GM19463 (cell line): ENCODE results near the gene NPW.
"Not testable (repeated sequence)": the region's sequence is repeated elsewhere in the genome, so short reads cannot be mapped to it uniquely, and the experiment has no call there.

ENCODE experiments used
- ATAC-seq: cut with Tn5 transposase; IDR thresholded peaks from one replicate; pipeline ENCODE4 v1.9.1; 2021; ENCODE audit warnings: mild to moderate bottlenecking, moderate library complexity; ENCODE audit not compliant: unreplicated experiment

The NPW gene

DNA sequence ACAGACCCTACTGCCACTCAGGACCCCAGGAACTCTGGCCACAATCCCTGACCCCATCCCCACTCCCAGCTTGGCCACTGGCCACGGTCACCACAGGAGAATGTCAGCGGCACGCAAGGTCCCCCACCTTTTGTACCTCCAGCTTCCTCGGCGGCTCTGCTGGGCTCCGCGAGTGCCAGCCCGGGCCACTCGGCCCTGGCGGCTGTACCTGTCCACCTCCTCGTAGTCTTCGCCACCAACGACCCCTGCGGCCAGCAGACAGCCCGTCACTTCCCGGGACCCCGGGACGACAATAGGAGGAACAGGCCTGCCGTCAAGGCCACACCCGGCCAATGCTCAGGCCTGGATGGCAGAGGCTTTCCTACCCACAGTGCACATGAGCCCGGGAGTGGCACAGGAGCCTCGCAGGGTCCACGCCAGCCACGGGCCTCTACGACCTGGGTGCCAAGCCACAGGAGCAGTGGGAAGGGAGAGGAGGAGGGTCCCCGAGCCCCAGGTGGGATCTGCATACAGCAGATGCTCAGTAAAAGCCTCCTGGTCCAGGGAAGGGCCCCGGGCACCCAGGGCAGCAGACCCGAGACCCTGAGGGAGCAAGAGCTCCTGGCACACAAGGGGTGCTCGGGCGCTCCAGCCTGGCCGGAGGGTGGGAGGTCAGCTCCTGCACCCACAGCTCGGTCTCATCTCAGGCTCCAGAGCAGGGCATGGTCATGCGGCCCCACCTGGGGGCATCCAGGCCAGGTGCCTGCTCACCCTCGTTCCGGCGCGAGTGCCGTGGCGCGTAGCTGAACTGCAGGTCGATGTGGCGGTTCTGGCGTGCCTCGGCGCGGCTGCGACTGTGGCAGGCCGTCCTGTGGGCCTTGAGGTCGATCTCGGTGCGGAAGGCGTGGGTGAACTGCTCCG, 17.9 kb upstream of the NPW start:
- no peak for ATAC-seq

DNA sequence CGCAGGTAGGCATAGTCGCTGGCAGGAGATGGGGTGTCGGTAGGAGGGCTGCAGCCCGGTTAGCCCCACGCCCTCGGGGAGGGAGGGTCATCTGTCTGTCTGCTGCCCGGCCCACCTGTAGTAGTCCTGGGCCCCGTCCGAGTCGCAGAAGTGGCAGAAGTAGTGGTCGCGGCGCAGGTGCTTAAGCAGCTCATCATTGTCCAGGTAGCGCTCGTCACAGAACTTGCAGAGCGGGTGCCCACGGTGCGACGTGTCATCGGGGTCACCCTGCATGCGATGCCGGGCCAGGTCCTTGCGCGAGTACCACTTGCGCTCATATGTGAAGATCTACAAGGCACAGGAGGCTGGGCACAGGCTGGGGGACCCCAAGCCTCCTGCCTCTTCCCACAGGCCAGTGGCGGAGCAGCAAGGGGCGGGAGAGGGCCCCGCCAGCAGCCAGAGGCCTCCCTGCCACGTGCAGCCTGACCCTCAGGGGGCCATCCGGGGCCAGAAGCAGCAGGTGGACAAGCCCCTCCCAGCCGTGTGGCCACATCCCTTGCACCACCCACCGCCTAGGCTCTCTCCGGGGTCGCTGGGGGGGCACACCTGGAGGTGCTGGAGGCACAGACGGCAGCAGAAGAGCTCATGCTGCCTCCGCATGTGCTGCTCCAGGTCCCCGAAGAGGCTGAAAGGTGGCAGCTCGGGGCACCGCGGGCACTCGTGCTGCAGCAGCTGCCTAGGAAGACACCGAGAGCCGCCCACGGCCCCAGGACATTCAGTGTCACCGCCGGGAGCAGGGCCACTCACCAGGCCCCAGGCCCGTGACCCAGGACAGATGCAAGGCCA, 17.0 kb upstream of the NPW start:
- no peak for ATAC-seq

DNA sequence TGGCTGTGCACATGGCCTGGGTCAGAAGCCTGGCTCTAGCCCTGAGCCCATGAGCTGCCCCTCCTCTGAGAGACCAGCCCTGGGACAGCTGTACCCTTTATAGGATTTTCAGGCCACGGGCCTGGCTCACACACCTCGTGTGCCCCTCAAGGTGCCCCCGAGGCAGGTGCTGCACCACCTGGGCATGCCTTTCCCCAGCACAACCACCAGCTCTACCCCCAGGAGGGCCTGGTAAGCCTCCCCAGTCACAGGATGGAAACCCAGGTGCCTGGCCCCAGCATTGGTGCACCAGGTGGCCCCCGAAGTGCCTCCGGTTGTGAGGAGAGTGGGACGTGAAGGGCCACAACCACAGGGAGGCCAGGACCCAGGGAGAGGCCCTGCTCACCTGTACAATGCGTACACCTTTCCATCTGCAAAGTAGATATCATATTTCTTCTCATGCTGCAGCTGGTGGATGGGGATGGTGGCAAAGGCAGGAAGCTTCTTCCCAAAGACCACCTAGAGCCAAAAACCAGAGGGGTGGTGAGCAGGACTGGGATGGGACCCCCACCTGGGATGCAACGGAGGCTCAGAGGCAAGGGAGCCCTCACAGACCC, 16.3 kb upstream of the NPW start:
- no peak for ATAC-seq

DNA sequence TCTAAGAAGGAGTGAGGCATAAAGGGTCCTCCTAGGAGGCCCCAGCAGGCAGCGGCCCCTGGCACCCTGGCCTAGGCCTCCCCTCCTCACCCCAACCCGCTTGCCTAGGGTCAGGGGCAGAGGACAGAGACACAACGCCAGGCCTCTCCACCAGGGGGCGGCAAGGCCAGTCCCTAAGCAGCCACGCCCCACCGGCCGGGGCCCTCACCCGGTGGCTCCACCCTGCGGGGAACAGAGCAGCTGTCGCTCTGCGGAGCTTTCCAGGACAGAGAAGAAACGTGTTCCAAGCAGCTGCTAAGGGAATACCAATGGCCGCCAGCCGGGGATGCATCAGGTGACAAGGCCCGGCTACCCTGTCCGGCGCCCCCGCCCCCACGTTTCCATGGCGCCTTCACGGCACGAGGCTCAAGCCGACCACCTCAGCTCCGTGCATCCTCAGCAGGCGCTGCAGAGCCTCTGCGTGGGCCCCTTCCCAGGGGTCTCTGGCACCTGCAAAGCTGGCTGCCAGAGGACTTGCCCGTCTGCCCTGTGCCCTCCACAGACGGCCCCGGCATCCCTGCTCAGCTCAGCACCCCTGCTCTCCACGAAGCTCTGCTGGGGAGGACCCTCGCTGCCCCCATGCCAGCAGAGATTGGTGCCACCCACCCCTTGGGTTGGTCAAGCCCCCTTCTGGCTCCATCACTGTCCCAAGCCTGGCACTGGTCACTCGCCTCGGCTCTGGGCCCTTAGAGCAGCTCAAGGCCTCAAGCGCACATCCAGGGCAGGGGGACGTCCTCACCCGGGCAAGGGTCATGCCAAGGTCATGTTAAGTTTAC, 15.6 kb upstream of the NPW start:
- peak; percentile 72 for ATAC-seq

DNA sequence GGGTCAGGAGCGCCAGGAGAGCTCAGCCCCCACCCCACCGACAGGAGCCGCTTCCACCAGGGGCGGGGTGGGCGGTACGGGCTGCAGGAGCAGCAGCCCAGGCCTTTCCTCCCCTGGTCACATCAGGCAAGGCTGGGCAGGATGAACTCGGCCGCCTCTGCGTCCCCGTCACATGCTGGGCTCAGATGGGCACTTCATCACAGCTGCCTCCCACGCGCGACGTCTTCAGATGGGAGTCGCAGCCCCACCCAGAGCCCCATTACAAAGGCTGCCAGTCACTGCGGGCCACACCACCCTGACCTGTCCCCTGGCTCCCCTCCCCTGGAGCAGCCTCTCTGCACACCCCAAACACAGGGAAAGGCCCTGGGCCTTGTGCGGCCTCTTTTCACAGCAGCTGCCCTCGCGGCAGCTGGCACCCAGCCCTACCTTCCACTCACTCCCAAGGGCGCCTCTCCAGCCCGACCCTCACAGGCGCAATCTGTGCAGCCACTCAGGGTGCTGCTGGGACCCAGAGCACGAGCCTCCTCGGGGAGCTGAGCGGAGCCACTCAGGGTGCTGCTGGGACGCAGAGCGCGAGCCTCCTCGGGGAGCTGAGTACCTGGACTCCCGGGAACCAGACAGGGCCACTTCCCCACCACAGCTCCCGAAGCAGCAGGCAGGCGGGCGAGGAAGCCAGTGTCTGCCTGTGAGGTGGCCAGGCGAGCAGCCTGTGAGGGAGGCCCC, 14.6 kb upstream of the NPW start:
- no peak for ATAC-seq

DNA sequence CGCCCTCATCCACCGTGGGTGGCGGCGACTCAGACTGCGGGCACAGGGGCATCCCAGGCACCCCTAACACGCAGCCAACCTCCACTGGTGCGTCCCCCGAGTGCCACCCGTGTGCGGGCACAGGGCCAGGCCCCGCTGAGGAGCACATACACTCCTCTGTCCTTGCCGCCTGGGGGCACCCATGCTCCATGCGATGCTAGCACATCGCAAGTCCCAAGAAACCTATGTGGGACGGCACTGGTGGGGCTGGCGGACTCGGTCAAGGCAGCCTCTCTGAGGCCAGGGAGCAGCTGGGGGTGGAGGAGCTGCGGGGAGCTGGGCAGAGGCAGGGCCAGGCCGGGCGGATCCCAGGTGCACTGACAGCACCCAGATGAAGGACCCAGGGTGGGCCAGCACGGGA, 13.9 kb upstream of the NPW start:
- no peak for ATAC-seq

DNA sequence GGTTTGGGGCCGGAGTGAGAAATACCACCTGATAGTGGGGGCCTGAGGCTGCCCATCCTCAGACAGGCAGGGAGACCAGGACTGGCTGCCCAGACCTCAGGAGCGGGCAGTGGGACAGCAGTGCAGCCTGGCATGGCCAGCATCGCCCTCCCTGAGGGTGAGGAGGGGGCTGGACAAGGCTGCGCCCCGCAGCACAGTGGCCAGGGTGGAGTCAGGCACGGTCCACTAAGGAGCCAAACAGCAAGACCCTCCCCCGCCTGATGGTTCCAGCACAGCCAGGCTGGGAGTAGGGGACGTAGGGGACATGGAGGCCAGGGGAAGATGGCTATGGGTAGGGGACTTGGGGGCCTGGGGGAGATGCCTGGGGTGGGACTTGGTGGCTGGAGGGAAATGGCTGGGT, 13.3 kb upstream of the NPW start:
- no peak for ATAC-seq

DNA sequence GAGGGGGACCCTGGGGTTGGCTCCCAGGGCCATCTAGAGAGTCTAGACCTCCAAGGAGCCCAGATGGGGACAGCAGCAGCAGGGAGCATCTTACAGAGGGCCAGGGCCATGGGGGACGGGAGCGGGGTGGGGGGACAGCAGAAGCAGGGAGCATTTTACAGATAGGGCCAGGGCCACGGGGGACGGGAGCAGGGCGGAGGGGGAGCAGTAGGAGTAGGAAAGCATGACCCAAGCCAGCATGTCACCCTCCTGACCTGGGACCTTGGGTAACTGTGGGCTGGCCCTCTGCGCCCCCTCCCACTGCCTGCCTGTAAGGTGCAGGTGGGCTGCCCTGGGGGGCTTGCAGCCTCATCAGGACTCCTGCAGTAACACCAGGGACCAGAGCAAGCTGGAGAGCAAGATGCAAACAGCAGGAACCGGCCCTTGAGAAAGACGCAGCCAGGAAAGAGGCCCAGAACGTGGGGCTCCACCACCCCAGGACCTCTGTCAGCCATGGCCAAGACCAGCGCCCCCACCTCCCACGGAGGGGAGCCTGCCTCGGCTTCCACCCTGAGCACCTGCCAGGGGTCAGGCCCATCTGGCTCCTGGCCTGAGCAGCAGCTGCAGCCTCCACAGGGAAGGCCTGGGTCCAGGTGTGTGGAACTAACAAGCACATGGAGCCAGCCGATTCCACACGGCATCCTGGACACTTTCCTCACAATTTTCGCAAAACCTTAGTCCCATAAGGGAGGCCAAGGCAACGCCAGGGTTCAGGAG, 12.3 kb upstream of the NPW start:
- ATAC-seq = no peak

DNA sequence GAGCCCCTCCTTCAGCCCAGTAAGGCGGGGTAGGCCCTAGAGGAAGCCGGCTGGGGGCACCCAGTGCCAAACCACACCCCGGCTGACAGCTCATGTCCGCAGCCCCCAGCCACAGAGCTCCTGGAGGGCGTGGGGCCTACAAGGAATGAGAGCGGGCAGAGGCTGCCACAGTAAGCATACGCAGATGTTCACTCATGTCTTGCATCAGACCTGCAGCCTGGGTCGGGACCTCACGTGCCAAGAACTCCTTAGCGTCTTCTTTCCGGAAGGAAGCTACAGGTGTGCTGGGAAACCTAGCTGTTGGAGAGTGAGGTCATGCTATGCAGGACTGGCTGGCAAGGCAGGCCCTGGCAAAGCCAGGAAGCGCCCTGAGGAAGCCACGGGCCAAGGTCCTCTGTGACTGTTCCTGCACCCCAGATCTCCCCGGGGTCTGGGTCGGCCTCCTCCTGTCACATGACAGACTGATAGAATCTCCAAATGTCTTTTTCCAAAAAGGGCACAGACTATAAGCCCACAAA, 11.5 kb upstream of the NPW start:
- ATAC-seq = no peak

DNA sequence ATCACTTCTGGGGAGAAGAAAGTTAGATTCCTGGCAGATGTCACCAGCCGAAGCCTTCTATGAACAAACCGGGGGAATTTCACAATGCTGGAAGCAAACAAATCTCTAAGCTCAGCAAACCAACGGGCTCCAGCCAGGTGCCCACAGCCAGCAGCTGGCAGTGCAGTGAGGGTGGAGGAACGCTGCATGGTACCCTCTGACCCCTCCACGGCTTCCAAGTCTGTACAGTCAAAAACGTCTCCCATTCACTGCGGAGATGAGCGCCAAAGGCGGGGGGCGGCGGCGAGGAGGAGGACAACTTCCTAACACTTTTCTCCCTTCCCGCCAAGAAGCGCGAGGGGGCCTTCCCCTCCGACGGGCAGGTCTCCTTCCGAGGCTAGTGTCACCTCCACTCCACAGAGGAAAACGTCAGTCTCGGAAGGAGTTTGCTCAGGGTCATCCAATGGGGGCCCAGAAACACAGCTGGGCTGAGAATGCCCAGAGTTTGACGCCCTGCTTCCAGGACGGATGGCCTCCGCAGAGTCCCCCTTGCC, 10.9 kb upstream of the NPW start:
- ATAC-seq = no peak

DNA sequence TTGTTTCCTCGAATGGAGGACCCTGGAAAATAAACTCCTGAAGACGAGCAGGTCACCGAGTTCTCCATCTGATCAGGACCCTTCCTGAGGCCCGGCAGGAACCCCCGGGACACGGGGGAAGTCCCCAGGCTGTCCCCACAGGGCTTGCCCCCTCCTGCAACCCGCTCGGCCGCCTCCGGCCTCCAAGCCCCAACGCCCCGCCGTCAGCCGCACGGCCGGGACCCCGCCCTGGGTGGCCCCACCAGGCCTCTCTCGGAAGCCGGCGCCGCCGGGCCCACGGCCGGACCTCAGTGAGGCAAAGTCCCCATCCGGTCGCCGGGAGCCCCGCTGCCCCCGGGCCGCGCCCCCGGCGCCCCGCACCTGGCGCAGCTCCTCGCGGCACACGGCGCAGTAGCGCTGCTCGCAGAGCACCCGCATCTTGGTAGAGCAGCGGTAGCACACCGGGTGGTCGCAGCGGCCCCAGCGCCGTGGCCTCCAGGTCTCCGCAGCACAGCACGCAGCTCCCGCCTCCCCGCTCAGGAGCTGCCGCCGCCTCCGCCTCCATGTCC, 10.3 kb upstream of the NPW start:
- peak; percentile 26 for ATAC-seq

DNA sequence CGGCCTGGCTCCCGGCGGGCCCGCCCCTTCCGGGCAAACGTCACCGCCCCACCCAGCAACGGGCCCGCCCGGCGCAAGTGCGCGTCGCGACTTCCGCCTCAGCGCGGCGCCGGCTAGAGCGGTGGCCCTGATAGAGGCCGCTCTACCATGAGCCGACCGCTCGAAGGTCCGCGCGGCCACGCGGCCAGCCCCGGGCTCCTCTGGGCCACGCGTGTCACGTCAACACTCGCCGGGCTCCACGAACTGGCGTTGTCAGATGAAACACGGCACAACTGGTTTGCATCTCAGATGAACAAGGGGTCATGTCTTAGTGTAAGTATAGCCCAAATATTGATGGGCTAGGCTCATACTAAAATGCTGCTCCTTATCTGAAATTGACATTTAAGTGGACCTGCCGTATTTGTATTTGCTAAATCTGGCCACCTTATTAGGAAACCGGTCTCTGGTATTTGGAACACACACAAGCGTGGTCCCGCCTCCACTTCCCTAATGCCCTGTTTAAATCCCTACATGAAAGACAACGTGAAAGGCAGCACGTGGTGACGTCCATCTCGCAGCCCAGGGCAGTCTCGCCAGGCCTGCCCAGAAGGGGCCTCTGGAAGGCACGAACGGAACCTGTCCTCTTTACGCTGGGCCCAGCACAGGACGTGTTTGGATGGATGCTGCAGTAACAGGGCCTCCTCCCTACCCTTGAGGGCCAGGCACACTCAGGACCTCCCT, 9.6 kb upstream of the NPW start, which contains the start of gene ZNF598:
TSS of gene ZNF598 (minus strand) at position 31 of the 720 bp plus-strand sequence.
- ATAC-seq = peak; percentile 90

DNA sequence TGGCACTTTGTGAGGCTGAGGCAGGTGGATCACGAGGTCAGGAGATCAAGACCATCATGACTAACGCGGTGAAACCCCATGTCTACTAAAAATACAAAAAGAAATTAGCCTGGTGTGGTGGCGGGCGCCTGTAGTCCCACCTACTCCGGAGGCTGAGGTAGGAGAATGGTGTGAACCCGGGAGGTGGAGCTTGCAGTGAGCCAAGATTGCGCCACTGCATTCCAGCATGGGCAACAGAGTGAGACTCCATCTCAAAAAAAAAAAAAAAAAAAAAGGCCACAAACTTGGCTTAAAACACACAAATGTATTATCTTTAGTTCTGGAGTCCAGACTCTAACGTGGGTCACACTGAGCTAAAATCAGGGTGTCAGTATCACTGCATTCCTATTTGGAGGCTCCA, 7.9 kb upstream of the NPW start:
- ATAC-seq = not testable (repeated sequence)

DNA sequence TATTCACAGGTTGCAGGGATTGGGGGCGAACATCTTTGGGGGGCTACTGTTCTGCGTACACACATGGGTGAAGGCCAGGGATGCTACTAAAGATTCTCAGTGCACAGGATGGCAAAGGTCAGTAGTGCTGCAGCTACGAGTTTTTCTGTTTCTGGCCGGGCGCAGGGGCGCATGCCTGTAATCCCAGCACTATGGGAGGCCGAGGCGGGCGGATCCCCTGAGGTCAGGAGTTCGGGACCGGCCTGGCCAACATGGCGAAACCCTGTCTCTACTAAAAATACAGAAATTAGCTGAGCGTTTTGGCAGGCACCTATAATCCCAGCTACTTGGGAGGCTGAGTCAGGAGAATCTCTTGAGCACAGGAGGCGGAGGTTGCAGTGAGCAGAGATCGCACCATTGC, 6.1 kb upstream of the NPW start:
- ATAC-seq = no peak

DNA sequence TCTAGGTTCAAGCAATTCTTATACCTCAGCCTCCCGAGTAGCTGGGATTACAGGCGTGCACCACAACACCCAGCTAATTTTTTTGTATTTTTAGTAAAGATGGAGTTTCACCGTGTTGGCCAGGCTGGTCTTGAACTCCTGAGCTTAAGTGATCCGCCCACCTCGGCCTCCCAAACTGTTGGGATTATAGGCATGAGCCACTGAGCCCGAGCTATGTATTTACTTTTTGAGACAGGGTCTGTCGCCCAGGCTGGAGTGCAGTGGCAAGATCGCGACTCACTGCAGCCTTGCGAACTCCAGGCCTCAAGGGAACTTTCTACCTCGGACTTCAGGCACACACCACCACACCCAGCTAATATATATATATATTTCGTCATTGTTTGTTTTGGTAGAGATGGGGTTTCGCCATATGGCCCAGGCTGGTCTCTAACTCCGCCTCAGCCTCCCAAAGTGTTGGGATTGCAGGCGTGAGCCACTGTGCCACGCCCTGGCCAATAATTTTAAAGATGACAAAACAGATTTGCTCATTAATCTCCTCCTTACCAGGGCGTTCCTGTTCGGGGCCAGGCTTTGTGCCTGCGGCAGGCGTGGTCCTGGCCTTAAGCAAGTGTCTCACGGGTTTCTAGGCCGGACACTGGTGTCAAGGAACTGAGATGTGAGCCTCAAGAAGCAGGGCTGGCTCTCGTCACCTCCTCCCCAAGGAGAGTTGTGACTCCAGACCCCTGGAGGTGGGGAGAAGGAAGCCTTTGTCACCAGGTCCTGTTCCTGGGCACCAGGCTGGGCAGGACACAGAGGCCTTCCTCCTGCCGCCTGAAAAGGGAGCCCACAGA, 4.3 kb upstream of the NPW start:
- ATAC-seq = no peak

DNA sequence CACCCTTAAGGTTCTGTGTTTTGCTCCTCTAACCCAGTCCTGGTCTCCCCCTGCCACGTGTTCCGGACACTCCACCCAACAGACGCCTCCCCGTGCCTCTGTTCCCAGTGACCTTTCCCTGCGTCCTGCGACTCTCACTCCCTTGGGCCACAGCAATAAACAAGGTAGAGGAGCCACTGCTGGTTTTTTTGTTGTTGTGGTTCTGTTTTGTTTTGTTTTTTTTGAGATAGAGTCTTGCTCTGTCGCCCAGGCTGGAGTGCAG, 3.7 kb upstream of the NPW start:
- no peak for ATAC-seq

DNA sequence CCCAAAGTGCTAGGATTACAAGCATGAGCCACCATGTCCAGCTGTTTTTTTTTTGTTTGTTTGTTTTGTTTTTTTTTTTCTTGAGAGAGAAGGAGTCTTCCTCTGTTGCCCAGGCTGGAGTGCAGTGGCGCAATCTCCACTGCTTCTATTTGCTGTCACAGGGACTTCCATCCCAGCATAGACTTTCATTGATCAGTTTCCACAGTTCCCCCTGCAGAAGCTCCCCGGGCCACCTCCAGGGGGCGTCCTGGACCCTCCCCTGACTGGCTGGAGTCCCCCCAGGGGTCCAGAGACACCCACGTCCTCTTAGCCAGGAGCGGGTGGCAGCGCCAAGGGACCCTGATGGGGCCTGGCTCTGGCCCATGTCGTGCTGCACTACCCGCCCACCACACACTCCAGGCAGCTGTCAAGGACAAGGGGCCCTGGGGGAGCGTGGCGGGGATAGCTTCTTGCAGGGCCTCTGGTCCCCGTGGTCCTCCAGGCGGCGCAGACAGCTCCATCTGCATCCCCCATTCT, 3.1 kb upstream of the NPW start:
- ATAC-seq = no peak
